ENCODE results near the gene NUP210L.
"Not testable (repeated sequence)": the region's sequence is repeated elsewhere in the genome, so short reads cannot be mapped to it uniquely, and the experiment has no call there.

The NUP210L gene

GRCh38 chr1:154104433-154105082 is 50.3 kb downstream of the NUP210L start:
- no peaks in the 10 kb centered on the region for H3K36me3 ChIP-seq (ENCODE audit: control insufficient read depth in 2 of 2, insufficient read depth in 2 of 2, low read length in 2 of 2)
- no peak overlapping the region for H3K4me3 ChIP-seq (ENCODE audit: low read length in 2 of 2)
- no peak overlapping the region for H3K9ac ChIP-seq (ENCODE audit: low read depth in 1 of 2, low read length in 2 of 2)
- no peaks in the 10 kb centered on the region for H3K27me3 ChIP-seq (ENCODE audit: control insufficient read depth in 2 of 2, insufficient read depth in 2 of 2, low read length in 2 of 2)
- H3K27ac ChIP-seq (ENCODE audit: low read depth in 2 of 2, low read length in 2 of 2), result no peak overlapping the region
- H3K4me1 ChIP-seq (ENCODE audit: control insufficient read depth in 2 of 2, insufficient read depth in 2 of 2, low read length in 2 of 2), result no peaks in the 10 kb centered on the region
- no peaks in the 10 kb centered on the region for H3K9me3 ChIP-seq (ENCODE audit: control insufficient read depth in 2 of 2, low read length in 2 of 2)

DNA sequence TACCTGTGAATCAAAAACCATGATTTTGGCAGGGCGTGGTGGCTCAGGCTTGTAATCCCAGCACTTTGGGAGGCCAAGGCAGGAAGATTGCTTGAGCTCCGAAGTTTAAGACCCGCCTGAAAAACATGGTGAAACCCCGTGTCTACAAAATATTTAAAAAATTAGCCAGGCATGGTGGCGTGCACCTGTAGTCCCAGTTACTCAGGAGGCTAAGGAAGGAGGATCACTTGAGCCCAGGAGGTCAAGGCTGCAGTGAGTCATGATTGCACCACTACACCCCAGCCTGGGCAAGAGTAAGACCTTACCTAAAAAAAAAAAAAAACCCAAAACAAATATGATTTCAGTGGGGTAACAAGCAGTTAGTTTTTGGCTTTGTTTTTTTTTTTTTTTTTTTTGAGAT is 54.7 kb downstream of the NUP210L start:
- H3K27ac ChIP-seq (ENCODE audit: low read depth in 2 of 2, low read length in 2 of 2); H3K36me3 ChIP-seq (ENCODE audit: control insufficient read depth in 2 of 2, insufficient read depth in 2 of 2, low read length in 2 of 2); H3K9ac ChIP-seq (ENCODE audit: low read depth in 1 of 2, low read length in 2 of 2); H3K9me3 ChIP-seq (ENCODE audit: control insufficient read depth in 2 of 2, low read length in 2 of 2); H3K4me3 ChIP-seq (ENCODE audit: low read length in 2 of 2); H3K27me3 ChIP-seq (ENCODE audit: control insufficient read depth in 2 of 2, insufficient read depth in 2 of 2, low read length in 2 of 2); H3K4me1 ChIP-seq (ENCODE audit: control insufficient read depth in 2 of 2, insufficient read depth in 2 of 2, low read length in 2 of 2): not testable (repeated sequence)

- Histone ChIP-seq H3K4me3 (ENCODE audit: low read length in 2 of 2) (no peak overlapping the region), H3K27me3 (ENCODE audit: control insufficient read depth in 2 of 2, insufficient read depth in 2 of 2, low read length in 2 of 2) (no peaks in the 10 kb centered on the region), H3K9me3 (ENCODE audit: control insufficient read depth in 2 of 2, low read length in 2 of 2) (no peaks in the 10 kb centered on the region), H3K9ac (ENCODE audit: low read depth in 1 of 2, low read length in 2 of 2) (no peak overlapping the region), H3K36me3 (ENCODE audit: control insufficient read depth in 2 of 2, insufficient read depth in 2 of 2, low read length in 2 of 2) (no peaks in the 10 kb centered on the region), H3K4me1 (ENCODE audit: control insufficient read depth in 2 of 2, insufficient read depth in 2 of 2, low read length in 2 of 2) (no peaks in the 10 kb centered on the region), H3K27ac (ENCODE audit: low read depth in 2 of 2, low read length in 2 of 2) (no peak overlapping the region)
These were observed 57.0 kb downstream of the NUP210L start for GRCh38 chr1:154097873-154098272.

- no peak overlapping the region for H3K9ac ChIP-seq (ENCODE audit: low read depth in 1 of 2, low read length in 2 of 2)
- H3K36me3 ChIP-seq (ENCODE audit: control insufficient read depth in 2 of 2, insufficient read depth in 2 of 2, low read length in 2 of 2), result no peaks in the 10 kb centered on the region
- H3K27ac ChIP-seq (ENCODE audit: low read depth in 2 of 2, low read length in 2 of 2), result no peak overlapping the region
- H3K27me3 ChIP-seq (ENCODE audit: control insufficient read depth in 2 of 2, insufficient read depth in 2 of 2, low read length in 2 of 2), result no peaks in the 10 kb centered on the region
- H3K4me3 ChIP-seq (ENCODE audit: low read length in 2 of 2), result no peak overlapping the region
- no peaks in the 10 kb centered on the region for H3K9me3 ChIP-seq (ENCODE audit: control insufficient read depth in 2 of 2, low read length in 2 of 2)
- H3K4me1 ChIP-seq (ENCODE audit: control insufficient read depth in 2 of 2, insufficient read depth in 2 of 2, low read length in 2 of 2), result no peaks in the 10 kb centered on the region
These were observed 59.3 kb downstream of the NUP210L start for GRCh38 chr1:154095456-154096060.

GRCh38 chr1:154094411-154094810 is 60.5 kb downstream of the NUP210L start:
- H3K27ac ChIP-seq (ENCODE audit: low read depth in 2 of 2, low read length in 2 of 2), result no peak overlapping the region
- H3K27me3 ChIP-seq (ENCODE audit: control insufficient read depth in 2 of 2, insufficient read depth in 2 of 2, low read length in 2 of 2), result no peaks in the 10 kb centered on the region
- H3K4me3 ChIP-seq (ENCODE audit: low read length in 2 of 2), result no peak overlapping the region
- no peak overlapping the region for H3K9ac ChIP-seq (ENCODE audit: low read depth in 1 of 2, low read length in 2 of 2)
- no peaks in the 10 kb centered on the region for H3K36me3 ChIP-seq (ENCODE audit: control insufficient read depth in 2 of 2, insufficient read depth in 2 of 2, low read length in 2 of 2)
- H3K4me1 ChIP-seq (ENCODE audit: control insufficient read depth in 2 of 2, insufficient read depth in 2 of 2, low read length in 2 of 2), result no peaks in the 10 kb centered on the region
- H3K9me3 ChIP-seq (ENCODE audit: control insufficient read depth in 2 of 2, low read length in 2 of 2), result no peaks in the 10 kb centered on the region

GRCh38 chr1:154093699-154094098 is 61.2 kb downstream of the NUP210L start:
- no peak overlapping the region for H3K9ac ChIP-seq (ENCODE audit: low read depth in 1 of 2, low read length in 2 of 2)
- no peak overlapping the region for H3K4me3 ChIP-seq (ENCODE audit: low read length in 2 of 2)
- H3K27me3 ChIP-seq (ENCODE audit: control insufficient read depth in 2 of 2, insufficient read depth in 2 of 2, low read length in 2 of 2), result no peaks in the 10 kb centered on the region
- H3K27ac ChIP-seq (ENCODE audit: low read depth in 2 of 2, low read length in 2 of 2), result no peak overlapping the region
- H3K36me3 ChIP-seq (ENCODE audit: control insufficient read depth in 2 of 2, insufficient read depth in 2 of 2, low read length in 2 of 2), result no peaks in the 10 kb centered on the region
- H3K4me1 ChIP-seq (ENCODE audit: control insufficient read depth in 2 of 2, insufficient read depth in 2 of 2, low read length in 2 of 2), result no peaks in the 10 kb centered on the region
- no peaks in the 10 kb centered on the region for H3K9me3 ChIP-seq (ENCODE audit: control insufficient read depth in 2 of 2, low read length in 2 of 2)

- Histone ChIP-seq H3K36me3 (ENCODE audit: control insufficient read depth in 2 of 2, insufficient read depth in 2 of 2, low read length in 2 of 2) (no peaks in the 10 kb centered on the region), H3K9ac (ENCODE audit: low read depth in 1 of 2, low read length in 2 of 2) (no peak overlapping the region), H3K27me3 (ENCODE audit: control insufficient read depth in 2 of 2, insufficient read depth in 2 of 2, low read length in 2 of 2) (no peaks in the 10 kb centered on the region), H3K9me3 (ENCODE audit: control insufficient read depth in 2 of 2, low read length in 2 of 2) (no peaks in the 10 kb centered on the region), H3K4me3 (ENCODE audit: low read length in 2 of 2) (no peak overlapping the region), H3K27ac (ENCODE audit: low read depth in 2 of 2, low read length in 2 of 2) (no peak overlapping the region), H3K4me1 (ENCODE audit: control insufficient read depth in 2 of 2, insufficient read depth in 2 of 2, low read length in 2 of 2) (no peaks in the 10 kb centered on the region)
These were observed 63.2 kb downstream of the NUP210L start for GRCh38 chr1:154091706-154092105.

GRCh38 chr1:154087574-154087973 is 67.3 kb downstream of the NUP210L start:
- Histone ChIP-seq H3K4me3 (ENCODE audit: low read length in 2 of 2) (no peak overlapping the region), H3K36me3 (ENCODE audit: control insufficient read depth in 2 of 2, insufficient read depth in 2 of 2, low read length in 2 of 2) (no peaks in the 10 kb centered on the region), H3K27me3 (ENCODE audit: control insufficient read depth in 2 of 2, insufficient read depth in 2 of 2, low read length in 2 of 2) (no peaks in the 10 kb centered on the region), H3K9me3 (ENCODE audit: control insufficient read depth in 2 of 2, low read length in 2 of 2) (no peaks in the 10 kb centered on the region), H3K4me1 (ENCODE audit: control insufficient read depth in 2 of 2, insufficient read depth in 2 of 2, low read length in 2 of 2) (no peaks in the 10 kb centered on the region), H3K9ac (ENCODE audit: low read depth in 1 of 2, low read length in 2 of 2) (no peak overlapping the region), H3K27ac (ENCODE audit: low read depth in 2 of 2, low read length in 2 of 2) (no peak overlapping the region)

DNA sequence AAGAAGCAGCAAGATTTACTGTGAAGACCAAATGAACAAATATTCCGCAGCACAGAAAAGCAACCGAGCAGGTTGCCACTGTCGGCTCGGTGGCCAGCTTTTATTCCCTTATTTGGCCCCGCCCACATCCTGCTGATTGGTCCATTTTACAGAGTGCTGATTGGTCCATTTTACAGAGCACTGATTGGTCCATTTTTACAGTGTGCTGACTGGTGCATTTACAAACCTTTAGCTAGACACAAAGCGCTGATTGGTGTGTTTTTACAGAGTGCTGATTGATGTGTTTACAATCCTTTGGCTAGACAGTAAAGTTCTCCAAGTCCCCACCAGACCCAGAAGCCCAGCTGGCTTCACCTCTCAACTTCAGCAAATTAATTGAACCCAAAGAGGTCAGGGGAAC is 71.8 kb downstream of the NUP210L start:
- not testable (repeated sequence) for H3K4me1 ChIP-seq (ENCODE audit: control insufficient read depth in 2 of 2, insufficient read depth in 2 of 2, low read length in 2 of 2); H3K27ac ChIP-seq (ENCODE audit: low read depth in 2 of 2, low read length in 2 of 2); H3K9me3 ChIP-seq (ENCODE audit: control insufficient read depth in 2 of 2, low read length in 2 of 2); H3K27me3 ChIP-seq (ENCODE audit: control insufficient read depth in 2 of 2, insufficient read depth in 2 of 2, low read length in 2 of 2); H3K9ac ChIP-seq (ENCODE audit: low read depth in 1 of 2, low read length in 2 of 2); H3K4me3 ChIP-seq (ENCODE audit: low read length in 2 of 2); H3K36me3 ChIP-seq (ENCODE audit: control insufficient read depth in 2 of 2, insufficient read depth in 2 of 2, low read length in 2 of 2)

GRCh38 chr1:154081386-154082126 is 73.3 kb downstream of the NUP210L start:
- H3K36me3 ChIP-seq (ENCODE audit: control insufficient read depth in 2 of 2, insufficient read depth in 2 of 2, low read length in 2 of 2), result no peaks in the 10 kb centered on the region

More at GRCh38 chr1:154081386-154082126, 73.3 kb downstream of the NUP210L start:
- no peak overlapping the region for H3K27ac ChIP-seq (ENCODE audit: low read depth in 2 of 2, low read length in 2 of 2)
- no peaks in the 10 kb centered on the region for H3K27me3 ChIP-seq (ENCODE audit: control insufficient read depth in 2 of 2, insufficient read depth in 2 of 2, low read length in 2 of 2)
- no peaks in the 10 kb centered on the region for H3K4me1 ChIP-seq (ENCODE audit: control insufficient read depth in 2 of 2, insufficient read depth in 2 of 2, low read length in 2 of 2)
- no peak overlapping the region for H3K9ac ChIP-seq (ENCODE audit: low read depth in 1 of 2, low read length in 2 of 2)
- H3K4me3 ChIP-seq (ENCODE audit: low read length in 2 of 2), result no peak overlapping the region
- H3K9me3 ChIP-seq (ENCODE audit: control insufficient read depth in 2 of 2, low read length in 2 of 2), result no peaks in the 10 kb centered on the region
